NCI-H1694 treated with DMSO at 0.1 percent for 48 hours (cell line): Measurements from ENCODE around the gene CYP2E1.
"Not testable (repeated sequence)": the region's sequence is repeated elsewhere in the genome, so short reads cannot be mapped to it uniquely, and the experiment has no call there.

Experiments used
- DNase-seq: peaks from one replicate; lab custom pipeline; 2025; lab: John Stamatoyannopoulos, UW

Gene CYP2E1

DNA sequence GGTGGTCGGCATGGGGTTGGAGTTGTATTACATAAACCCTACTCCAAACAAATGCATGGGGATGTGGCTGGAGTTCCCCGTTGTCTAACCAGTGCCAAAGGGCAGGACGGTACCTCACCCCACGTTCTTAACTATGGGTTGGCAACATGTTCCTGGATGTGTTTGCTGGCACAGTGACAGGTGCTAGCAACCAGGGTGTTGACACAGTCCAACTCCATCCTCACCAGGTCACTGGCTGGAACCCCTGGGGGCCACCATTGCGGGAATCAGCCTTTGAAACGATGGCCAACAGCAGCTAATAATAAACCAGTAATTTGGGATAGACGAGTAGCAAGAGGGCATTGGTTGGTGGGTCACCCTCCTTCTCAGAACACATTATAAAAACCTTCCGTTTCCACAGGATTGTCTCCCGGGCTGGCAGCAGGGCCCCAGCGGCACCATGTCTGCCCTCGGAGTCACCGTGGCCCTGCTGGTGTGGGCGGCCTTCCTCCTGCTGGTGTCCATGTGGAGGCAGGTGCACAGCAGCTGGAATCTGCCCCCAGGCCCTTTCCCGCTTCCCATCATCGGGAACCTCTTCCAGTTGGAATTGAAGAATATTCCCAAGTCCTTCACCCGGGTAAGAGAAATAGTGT lies at the start of gene CYP2E1:
Gene CYP2E1 (plus strand): TSS at position 407 of the 632 bp plus-strand sequence. CDS start 33 bp downstream, at position 440.
- no peak for DNase-seq

DNA sequence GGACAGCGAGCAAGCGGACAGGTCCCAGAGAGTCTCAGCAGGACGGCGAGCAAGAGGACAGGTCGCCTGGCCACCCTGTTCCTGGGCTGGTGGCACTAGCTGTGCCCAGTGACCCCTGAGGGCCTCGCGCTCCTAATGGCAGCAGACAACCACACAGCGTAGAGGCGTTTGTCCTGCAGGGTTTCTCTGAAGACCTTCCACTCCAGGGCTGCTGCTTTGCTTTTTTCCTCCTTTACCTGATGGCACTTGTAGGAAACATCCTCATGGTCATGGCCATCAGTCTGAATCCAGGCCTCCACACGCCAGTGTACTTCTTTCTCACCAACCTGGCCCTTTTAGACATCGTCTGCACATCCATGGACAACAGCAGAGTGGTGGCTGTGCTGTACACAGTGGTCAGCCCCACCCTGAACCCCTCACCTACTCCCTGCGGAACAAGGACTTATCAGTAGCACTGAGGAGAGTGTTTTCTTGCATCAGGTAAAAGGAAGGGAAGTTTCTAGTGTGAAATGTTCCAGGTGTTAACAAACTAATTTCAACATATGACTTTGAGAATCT lies 46.0 kb upstream of the CYP2E1 start:
- no peak for DNase-seq

DNA sequence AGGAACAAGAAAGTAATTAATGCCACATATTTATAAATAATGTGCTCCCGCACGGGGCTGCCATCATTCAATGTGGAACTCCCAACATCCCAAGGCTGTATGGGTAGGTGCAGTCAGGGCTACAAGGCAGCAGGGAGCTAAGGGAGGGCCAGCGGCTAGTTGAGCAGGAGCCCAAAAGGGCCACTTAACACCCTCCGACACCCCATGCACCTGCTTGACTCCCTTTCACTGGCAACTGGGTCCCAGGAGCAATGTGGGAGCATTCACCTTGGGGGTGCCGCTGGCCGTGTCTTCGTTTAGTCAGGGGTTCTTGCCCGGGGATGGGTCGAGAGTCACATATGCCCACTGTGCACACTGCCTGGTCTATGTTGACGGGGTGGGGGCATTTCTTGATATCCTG lies 45.5 kb upstream of the CYP2E1 start:
- no peak for DNase-seq

DNA sequence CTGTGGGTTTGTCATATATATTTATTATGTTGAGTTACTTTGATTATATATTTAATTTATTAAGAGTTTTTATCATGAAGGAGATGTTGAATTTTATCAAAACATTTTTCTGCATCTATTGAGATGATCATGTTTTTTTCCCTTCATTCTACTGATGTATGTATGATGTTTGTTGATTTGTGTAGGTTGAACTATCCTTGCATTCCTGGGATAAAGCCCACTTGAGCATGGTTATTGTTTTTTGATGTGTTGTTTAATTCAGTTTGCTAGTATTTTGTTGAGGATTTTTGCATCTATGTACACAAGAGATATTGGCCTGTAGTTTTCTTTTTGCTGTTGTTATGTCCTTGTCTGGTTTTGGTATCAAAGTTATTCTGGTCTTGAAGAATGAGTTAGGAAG lies 42.3 kb upstream of the CYP2E1 start:
- DNase-seq: no peak

DNA sequence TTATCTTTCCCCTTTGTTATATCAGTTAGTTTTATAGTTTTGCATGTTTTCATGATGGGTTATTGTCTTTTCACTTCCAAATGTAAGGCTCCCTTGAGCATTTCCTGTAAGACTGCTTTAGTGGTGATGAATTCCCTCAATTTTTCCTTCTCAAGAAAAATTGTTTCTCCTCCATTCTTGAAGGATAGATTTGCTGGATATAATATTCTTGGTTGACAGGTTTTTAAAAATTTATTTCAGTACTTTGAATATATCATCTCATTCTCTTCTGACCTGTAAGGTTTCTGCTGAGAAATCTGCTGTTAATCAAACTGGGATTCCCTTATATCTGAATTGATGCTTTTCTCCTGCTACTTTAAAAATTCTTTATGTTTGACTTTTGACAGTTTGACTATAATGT lies 40.1 kb upstream of the CYP2E1 start:
- DNase-seq: no peak

DNA sequence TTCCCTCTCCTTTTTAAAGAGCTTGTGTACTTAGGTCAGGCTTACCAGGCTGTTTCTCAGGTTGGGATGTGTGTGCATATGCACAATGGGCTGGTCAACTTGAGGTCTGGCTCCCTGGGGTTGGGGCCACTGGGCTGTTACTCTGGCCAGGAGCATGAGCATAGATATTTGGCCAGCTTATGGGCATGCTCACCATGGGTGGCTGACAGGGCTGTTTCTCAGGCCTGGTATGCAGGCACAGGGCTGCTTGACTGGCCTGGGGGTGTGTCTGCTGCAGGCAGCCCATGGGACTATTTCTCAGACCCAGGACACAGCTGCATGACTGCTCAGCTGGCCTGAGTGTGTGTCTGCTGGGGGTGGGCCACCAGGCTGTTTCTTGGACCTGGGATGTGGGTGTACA lies 38.8 kb upstream of the CYP2E1 start:
- no peak for DNase-seq

DNA sequence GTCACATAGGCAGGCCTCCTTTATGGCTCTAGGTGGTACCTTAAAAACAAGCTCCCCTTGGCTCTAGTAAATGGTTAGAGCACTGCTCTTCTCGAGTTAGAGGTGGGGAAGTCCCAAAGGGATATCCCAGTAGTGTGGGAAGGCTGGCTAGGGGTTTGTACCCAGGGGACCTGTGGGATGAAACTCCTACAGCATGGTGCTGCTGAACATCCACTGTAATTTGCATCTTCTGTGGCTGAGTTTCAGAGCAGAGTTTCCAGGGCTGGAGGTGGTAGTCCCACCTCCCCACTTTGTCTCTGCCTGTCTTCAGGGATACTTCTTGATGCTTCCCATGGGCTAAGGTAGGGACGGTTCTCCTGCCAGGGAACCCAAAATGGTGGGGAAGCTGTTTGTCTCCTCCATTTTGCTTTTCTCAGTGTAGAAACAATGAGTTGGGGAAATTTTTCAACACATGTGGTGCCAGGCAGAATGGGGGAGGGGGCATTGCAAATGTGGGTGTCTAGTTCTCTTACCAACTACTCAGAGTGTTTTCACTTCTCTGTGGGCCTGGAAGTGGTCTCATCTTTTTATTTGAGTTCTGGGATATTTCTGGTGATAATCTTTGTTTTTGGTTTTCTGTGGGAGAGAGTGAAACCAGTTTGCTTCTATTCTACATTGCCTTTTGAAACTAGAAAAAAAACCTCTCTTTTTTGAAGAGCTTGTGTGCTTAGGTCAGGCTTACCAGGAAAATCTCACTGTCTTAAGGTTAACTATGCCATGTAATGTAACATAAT lies 37.2 kb upstream of the CYP2E1 start:
- DNase-seq: no peak

DNA sequence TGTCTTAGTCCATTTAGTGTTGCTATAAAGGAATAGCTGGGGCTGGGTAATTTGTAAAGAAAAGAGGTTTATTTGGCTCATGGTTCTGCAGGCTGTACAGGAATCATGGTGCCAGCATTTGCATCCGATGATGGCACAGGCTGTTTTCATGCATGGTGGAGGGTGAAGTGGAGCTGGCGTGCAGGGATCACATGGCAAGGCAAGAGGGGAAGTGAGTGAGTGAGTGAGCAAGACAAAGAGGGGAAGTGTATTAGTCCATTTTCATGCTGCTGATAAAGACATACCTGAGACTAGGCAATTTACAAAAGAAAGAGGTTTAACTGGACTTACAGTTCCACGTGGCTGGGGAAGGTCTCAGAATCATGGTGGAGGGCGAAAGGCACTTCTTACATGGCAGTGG lies 33.6 kb upstream of the CYP2E1 start:
- not testable (repeated sequence) for DNase-seq

DNA sequence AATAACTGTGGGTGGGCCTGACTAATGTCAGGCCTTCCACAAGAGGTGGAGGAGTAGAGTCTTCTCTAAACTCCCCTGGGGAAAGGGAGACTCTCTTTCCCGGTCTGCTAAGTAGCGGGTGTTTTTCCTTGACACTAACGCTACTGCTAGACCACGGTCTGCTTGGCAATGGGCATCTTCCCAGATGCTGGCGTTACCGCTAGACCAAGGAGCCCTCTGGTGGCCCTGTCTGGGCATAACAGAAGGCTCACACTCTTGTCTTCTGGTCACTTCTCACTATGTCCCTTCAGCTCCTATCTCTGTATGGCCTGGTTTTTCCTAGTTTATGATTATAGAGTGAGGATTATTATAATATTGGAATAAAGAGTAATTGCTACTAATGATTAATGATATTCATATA lies 29.8 kb upstream of the CYP2E1 start:
- DNase-seq: not testable (repeated sequence)

DNA sequence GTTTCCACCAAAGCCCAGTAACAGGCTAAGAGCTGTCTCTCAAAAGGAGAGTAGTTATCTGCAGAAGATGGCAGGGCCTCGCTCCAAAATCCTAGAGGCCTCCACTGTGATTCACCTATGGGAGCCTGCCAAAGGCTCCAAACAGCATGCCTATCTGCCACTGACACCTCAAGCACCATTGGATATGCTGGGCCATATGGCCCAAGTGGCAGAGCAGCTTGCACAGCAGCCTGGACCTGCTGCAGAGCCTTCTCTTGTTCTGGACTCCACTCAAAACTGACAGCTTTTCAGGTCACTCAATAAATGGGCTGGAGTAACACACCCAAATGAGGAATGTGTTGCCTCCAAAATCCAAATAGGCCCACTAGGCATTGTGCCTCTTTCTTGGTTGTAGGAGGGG lies 28.0 kb upstream of the CYP2E1 start:
- not testable (repeated sequence) for DNase-seq

DNA sequence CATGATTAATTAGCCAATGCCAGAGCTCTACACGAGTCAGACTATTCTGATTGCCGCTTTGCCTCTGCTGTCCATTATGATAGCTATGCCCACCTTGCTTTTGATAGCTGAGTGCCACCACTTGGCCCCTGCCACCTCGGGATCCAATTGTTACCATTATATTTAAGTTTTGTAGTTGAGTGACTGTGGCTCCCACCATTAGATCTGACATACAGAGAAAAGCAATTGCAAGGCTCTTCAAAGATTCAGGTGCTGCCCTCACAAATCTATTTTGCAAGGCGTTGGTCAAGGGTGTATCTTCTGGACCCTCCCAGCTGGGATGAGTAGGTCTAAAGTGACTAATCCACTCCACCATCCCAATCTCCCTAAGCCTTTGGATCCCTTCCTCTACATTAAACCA lies 26.3 kb upstream of the CYP2E1 start:
- DNase-seq: not testable (repeated sequence)

DNA sequence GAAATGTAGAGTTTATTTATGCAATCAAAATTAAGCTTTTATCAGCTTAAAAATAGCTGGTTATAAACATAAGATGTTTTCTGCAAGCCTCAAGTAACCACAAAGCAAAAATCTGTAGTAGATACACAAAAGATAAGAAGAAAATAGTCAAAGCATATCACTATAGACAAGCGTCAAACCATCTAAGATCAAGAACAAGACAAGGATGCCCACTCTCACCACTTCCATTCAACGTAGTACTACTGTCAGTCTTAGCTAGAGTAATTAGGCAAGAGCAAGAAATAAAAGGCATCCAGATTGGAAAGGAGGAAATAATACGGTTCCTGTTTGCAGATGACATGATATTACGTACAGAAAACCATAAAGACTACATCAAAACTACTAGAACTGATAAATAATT lies 17.5 kb upstream of the CYP2E1 start:
- no peak for DNase-seq

DNA sequence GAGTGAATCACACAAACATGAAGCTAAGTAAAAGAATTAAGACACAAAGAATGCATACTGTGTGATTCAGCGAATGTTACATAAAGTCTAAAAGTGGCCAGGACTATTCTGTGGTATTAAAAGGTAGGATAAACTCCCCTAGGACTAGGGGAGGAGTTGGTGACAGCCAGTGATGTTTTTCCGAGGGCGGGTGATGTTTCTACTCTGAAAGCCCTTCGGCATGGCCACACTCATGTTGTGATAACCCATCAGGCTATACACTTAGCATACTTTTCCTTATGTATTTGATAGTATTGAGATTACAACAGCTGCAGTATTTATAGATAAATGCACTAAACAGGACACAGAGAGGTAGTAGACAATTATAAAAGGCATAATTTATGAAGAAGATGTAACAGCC lies 15.8 kb upstream of the CYP2E1 start:
- DNase-seq: no peak

DNA sequence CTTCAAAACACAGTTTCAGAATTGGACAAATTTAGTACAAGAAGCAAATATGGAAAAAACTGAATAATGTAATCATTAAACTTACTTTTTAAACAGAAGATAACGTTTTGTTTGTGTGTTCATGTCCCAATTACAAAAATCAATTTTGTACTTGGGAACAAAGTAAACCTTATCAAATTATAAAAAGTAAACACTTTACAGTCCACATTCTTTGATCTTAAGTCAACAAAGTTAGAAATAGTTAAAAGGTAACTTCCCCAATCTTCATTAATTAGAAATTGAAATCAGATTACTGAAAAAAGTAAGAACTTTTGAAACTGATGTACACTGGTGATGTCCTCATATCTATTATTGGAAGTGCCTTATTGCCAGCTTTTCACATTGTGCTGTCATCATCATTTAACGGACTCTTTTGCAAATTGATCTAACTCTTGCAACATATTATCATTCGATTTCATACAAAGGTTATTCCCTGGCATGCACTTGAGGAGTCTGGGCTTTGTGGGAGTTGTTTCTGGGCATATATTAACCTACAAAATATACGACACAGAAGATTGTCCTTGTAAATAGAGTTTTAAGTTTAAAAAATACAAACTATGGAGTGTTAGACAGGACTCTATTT lies 15.1 kb upstream of the CYP2E1 start:
- DNase-seq: no peak

DNA sequence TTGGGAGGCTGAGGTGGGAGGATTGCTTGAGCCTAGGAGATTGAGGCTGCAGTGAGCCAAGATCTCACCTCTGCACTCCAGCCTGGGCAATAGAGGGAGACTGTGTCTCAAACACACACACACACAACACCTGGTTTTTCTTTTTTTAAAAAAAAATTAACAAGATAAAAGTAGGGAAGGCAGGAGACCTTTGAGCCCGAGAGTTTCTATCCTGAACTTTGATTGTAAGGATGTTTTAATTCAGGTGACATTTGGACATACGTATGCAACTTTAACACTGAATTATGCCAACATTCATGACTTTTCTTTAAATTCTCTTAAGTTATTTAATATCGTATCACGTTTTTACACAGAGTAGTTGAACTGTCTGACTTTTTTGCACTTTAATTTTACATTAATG lies 11.7 kb upstream of the CYP2E1 start:
- no peak for DNase-seq

DNA sequence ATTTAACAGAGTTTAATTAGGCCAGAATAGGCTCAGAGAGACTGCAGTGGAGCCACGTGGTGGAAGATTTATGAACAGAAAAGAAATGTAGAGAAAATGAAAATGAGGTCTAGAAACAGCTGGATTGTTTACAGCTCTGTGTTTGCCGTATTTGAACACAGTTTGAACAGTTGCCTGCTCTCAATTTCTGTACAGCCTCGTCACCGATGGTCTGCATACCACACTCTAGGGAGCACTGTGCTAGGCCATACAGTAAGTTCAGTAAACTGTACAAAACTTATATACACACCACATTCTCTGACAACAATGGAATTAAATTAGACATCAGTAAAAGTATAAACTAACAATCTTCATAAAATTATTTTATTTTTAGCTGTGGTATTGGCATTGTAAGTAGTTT lies 11.1 kb upstream of the CYP2E1 start:
- no peak for DNase-seq

DNA sequence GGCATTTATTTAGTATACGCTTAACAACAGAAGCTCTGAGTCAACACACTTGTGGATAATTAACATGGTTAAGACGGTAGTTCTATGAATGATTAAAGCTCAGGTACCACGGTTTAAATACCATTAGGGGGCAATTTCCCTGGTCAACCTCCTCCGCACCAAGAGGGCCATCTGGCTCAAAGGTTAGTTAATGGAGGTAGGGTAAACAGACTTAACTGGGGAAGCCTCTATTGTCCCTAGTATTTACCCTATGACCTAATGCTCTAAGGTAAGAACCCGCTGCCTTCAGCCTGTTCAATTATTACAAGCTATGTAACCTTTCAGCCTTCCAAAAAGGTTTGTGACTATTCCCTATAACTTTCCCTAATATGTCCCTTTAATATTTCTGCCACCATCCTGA lies 8.6 kb upstream of the CYP2E1 start:
- DNase-seq: not testable (repeated sequence)

DNA sequence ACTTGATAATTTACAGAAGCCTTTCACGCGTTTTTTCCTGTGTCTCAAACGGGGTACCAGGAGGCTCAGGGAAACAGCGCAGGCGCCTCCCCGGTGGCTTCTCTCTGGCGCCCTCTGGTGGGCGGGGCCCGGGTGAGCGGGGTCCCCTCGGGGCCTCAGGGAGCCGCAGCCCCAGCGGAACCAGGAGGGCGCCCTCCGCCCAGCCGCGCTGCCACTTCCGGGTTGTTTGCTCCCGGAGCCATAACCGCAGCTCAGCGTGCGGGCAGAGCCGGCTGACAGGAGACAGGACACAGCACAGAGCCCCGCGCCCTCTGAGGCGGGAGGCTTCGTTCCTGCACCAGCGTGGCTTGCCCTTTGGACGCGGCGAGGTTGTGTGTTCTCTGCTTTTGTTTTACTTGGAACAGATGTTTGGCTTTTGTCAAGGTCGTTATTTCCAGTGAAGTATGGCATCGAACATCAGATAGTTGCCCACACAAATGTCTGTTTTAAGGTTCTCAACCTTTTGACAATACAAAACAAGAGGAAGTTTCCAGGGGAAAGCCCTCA lies 6.9 kb upstream of the CYP2E1 start:
- DNase-seq: no peak

DNA sequence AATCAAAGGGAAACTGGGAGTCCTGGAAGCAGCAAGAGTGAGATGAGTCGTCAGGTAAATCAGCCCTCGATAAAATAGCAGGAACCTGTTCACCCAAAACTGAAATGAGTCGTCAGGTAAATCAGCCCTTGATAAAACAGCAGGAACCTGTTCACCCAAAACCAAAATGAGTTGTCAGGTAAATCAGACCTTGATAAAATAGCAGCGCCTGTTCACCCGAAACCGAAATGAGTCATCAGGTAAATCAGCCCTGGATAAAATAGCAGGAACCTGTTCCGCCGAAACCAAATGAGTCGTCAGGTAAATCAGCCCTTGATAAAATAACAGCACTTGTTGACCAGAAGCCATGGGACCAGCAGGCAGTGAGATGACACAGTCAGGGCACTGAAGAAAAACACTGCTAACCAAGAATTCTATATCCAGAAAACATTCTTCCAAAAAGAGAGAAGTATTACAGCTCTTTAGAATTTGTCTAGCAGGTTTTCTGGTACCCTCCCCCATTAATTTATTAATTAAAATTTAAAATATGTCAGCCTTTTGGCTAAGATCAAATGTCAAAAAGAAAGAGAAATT lies 3.4 kb upstream of the CYP2E1 start:
- DNase-seq: no peak

DNA sequence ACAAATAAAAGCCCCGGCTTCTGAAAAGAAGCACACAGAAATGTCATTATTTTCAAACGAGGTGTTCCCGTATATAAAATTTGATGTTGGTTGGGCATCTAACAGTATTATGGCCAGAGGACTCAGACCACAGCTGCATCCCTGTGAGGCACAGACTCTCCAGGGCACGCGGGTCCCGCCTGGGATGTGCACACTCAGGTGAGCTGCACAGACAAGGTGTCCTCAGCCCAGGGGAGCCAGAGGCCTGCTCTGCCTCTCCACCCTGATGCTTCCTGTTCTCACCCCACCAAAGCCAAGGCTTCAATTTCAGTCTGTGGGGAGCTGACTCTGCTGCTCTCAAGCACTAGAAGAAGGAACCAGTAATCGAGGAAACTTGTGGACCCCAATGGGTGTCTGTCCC lies 1.7 kb upstream of the CYP2E1 start:
- DNase-seq: no peak

DNA sequence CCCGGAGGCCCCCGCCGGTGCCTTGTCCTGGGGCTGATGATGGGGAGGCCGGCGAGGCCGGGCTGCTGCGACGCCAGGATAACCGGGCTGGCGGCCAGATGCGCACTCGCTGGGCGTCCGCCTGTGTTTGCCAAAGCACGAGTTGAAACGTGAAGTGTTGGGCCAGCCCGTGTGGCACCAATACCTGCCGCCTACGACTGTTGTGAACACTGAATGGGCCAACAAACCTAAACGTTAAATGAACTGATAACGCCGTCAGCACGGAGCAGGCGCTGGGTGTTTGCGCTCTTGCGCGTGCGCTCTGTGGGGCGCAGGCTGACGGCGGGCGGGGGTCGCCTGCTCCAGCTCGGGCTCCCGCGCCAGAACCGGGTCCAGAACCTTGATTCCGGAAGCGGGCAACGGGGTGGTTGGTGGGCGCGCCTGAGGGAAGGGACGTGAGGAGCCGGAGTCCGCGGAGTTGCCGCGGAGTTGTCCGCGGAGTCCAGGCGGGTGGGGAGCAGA lies 658 bp downstream of the CYP2E1 start:
- no peak for DNase-seq

DNA sequence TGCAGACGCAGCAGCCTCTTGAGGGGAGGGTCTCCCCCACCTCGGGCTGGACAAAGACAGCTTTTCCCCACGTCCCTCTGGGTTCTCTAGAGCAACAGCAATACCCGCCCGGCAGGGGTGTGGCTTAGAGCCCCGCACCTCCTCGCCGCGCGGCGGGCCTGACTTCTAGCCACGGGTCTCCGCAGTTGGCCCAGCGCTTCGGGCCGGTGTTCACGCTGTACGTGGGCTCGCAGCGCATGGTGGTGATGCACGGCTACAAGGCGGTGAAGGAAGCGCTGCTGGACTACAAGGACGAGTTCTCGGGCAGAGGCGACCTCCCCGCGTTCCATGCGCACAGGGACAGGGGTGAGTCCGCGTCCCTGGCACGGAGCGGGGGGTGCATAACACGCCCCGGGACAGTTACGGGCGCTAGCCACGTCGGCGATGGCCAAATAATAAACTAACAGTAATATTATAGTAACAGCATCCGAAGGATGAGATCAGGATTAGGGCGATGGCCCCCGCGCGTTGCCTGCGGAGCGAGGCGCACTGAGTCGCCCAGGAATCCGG lies 1.2 kb downstream of the CYP2E1 start:
- DNase-seq: no peak
